ENCODE data around the gene EPX. TPM values are rescaled to one million over a fixed set of nuclear protein-coding genes. Genes with fewer than 3 reads are reported as not detected.

EPX gene
- total RNA-seq, 1 donor from 2014 or later, result not detected

DNA sequence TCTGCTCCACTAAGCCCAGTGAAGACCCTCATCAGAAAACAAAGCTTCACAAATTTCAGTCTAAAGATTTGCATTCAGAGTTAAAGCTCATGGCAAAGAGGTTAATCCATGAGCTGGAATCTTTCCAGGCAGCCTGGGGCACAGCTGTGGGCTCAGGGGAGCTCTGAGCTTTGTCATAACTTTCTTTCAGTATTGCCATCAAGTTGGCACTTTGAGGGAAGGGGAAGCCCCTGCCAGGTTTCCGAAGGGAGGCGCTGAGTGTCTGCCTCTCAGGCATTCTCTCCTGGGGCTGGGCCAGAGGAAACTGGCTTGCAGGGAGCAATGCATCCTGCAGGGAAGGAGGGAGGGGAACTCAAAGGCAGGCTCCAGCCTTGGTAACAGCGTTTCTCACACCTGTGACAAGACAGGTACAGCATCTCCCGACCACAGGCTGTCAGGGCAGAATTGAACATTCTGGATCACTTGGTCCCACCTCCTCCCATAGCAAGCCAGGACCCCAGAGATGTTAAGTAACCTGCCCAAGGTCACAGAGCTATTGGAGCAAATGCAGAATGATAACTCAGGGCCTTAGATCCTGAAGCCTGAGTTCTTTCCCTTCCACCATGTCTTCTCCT is 49.8 kb downstream of the EPX start:
- Mint-ChIP-seq H3K27me3 (ENCODE audit: low read depth) (peaks cover 93% of the 10 kb centered on the region), H3K9me3 (no peaks in the 10 kb centered on the region), H3K4me1 (no peaks in the 10 kb centered on the region), H3K4me3 (no peak overlapping the region), H3K36me3 (ENCODE audit: low read depth) (no peaks in the 10 kb centered on the region), H3K27ac (ENCODE audit: unreplicated experiment) (no peak overlapping the region)
- no peak for DNase-seq (ENCODE audit: low read depth, low spot score)
- TF ChIP-seq, protein P1, sequence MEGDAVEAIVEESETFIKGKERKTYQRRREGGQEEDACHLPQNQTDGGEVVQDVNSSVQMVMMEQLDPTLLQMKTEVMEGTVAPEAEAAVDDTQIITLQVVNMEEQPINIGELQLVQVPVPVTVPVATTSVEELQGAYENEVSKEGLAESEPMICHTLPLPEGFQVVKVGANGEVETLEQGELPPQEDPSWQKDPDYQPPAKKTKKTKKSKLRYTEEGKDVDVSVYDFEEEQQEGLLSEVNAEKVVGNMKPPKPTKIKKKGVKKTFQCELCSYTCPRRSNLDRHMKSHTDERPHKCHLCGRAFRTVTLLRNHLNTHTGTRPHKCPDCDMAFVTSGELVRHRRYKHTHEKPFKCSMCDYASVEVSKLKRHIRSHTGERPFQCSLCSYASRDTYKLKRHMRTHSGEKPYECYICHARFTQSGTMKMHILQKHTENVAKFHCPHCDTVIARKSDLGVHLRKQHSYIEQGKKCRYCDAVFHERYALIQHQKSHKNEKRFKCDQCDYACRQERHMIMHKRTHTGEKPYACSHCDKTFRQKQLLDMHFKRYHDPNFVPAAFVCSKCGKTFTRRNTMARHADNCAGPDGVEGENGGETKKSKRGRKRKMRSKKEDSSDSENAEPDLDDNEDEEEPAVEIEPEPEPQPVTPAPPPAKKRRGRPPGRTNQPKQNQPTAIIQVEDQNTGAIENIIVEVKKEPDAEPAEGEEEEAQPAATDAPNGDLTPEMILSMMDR (conservative IDR thresholded peaks at IDR 0.05), result no peak

DNA sequence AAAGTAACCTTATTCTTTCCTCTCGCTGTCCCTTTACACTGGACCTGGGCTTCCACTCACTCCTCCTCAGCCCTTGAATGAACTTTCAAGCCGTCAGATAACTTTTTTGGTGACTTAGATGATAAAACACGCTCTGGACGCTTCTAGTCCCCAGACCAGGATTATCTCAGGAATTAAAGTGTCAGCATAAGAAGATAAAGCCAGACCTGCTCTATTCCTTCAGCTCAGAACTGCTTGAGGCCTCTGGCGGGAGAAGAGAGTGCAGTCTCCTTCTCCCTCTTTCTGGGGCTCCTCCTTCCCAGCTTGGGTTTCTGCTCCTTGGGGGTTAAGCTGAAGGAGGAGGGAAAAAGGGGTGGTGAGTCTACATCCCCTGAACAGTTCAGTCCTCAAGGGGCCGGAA is 52.4 kb downstream of the EPX start:
- H3K27ac Mint-ChIP-seq (ENCODE audit: unreplicated experiment), result no peak overlapping the region
- H3K4me1 Mint-ChIP-seq, result no peaks in the 10 kb centered on the region
- DNase-seq (ENCODE audit: low read depth, low spot score), result no peak
- peaks cover 91% of the 10 kb centered on the region for H3K27me3 Mint-ChIP-seq (ENCODE audit: low read depth)
- TF ChIP-seq, protein P1 (conservative IDR thresholded peaks at IDR 0.05), result no peak
- no peaks in the 10 kb centered on the region for H3K9me3 Mint-ChIP-seq
- no peaks in the 10 kb centered on the region for H3K36me3 Mint-ChIP-seq (ENCODE audit: low read depth)
- H3K4me3 Mint-ChIP-seq, result no peak overlapping the region

DNA sequence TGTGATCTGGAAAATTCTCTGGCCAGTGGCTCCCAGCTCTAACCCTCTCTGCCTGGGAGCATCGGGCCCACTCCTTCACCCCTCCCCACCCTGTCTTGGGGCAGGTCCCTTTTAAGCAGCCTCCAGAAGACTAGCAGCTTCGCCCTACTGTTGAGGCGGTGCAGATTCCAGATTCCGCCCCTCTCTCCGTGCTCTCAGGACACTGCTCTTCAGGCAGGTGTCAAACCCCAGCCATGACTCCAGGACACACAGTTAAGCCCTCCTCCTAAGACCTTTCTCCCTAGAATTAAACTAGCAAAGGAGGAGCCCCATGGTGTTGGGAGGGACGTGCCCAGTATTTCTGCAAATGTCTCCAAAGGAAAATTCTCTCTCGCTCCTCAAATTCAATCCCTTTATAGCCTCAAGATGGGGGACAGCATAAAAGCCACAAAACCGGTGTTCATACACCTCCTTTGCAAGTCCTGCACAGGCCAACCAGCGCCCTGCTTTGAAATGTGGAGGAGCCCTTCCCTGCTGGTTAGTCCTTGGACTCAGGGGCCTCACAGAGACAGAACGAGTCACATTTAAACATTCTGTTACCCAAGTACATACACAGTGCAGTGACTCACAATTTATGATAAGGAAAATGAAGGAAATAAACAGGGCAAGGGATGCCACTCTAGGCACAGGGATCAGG is 53.0 kb downstream of the EPX start:
- H3K4me3 Mint-ChIP-seq, result no peak overlapping the region
- no peak for DNase-seq (ENCODE audit: low read depth, low spot score)
- H3K27me3 Mint-ChIP-seq (ENCODE audit: low read depth), result peaks cover 91% of the 10 kb centered on the region
- H3K9me3 Mint-ChIP-seq, result no peaks in the 10 kb centered on the region
- no peaks in the 10 kb centered on the region for H3K36me3 Mint-ChIP-seq (ENCODE audit: low read depth)
- no peaks in the 10 kb centered on the region for H3K4me1 Mint-ChIP-seq
- TF ChIP-seq, protein P1 (conservative IDR thresholded peaks at IDR 0.05), result no peak
- H3K27ac Mint-ChIP-seq (ENCODE audit: unreplicated experiment), result no peak overlapping the region

DNA sequence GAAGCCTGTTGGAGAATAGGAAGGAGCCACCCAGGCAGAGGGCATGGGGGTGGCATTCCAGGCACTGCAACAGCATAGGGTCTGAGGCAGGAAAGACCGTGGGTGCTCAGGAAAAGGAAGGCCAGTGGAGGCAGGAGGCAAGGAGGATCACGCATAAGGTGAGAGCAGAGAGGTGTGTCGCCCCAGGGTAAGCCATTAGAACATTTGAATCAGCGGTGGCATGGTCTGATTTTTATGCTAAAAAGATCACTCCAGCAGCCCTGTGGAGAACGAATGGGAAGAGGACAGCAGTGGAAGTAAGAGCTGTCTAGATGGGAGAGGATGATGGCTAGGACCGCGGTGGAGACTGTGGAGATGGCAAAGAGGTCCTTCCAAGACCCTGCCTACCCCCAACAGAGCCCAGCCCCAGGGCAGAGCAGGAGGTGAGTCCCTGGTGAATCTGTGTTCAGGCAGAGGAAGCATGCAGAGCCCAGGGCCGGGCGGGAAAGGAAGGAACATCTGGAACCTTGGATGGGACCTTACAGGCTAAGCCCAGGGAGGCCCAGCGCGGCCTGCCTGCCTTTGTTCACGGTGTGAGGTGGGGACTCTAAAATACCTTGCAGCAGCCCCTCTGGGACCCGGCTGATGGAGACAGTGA is 53.7 kb downstream of the EPX start:
- TF ChIP-seq, protein P1 (conservative IDR thresholded peaks at IDR 0.05), result no peak
- Mint-ChIP-seq H3K9me3 (no peaks in the 10 kb centered on the region), H3K36me3 (ENCODE audit: low read depth) (no peaks in the 10 kb centered on the region), H3K4me3 (no peak overlapping the region), H3K27me3 (ENCODE audit: low read depth) (peaks cover 92% of the 10 kb centered on the region), H3K4me1 (no peaks in the 10 kb centered on the region), H3K27ac (ENCODE audit: unreplicated experiment) (no peak overlapping the region)
- DNase-seq (ENCODE audit: low read depth, low spot score), result no peak

DNA sequence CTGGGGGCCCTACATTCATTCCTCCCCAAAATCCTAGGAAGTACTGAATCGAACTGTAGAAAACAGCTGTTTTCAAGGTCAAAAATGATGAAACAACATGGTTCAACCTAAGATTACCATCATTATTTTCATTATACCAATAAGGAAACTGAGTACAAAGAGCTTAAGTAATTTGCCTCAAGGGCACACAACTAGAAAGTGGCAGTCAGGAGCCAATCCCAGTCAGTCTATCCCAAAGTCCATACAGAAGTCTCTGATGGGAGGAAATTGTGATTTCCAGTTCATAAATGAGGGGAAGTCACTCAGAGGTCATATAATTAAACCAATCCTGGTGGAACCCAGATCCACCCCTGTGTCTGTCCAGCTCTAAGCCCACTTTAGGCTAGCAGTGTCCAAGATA is 54.3 kb downstream of the EPX start:
- Mint-ChIP-seq H3K27ac (ENCODE audit: unreplicated experiment) (no peak overlapping the region), H3K36me3 (ENCODE audit: low read depth) (no peaks in the 10 kb centered on the region)

More for the DNA sequence above, 54.3 kb downstream of the EPX start:
- Mint-ChIP-seq H3K4me1 (no peaks in the 10 kb centered on the region), H3K9me3 (no peaks in the 10 kb centered on the region), H3K27me3 (ENCODE audit: low read depth) (peaks cover 92% of the 10 kb centered on the region), H3K4me3 (no peak overlapping the region)
- TF ChIP-seq, protein P1 (conservative IDR thresholded peaks at IDR 0.05), result no peak
- DNase-seq (ENCODE audit: low read depth, low spot score), result no peak

Measured in neural crest cell (in vitro differentiated cells).